Calu3 (cell line): ENCODE data around the gene XPR1. TPM values are rescaled to one million over a fixed set of nuclear protein-coding genes. Genes with fewer than 3 reads are reported as not detected.

ENCODE experiments used
- BruUV-seq: library from RNA; stranded (reverse); fragments of 400-500 nt; replicated peaks from 2 replicates; lab custom pipeline; 2021; lab: Mats Ljungman, UMichigan
- CTCF ChIA-PET: fragments of 300-600 bp; sonication (Branson Sonifier 250); formaldehyde crosslinking; loops from one replicate; lab custom pipeline; 2022; ENCODE audit warnings: antibody characterized with exemption; lab: Charles Lee
- DNase-seq: peaks from one replicate; pipeline ENCODE4 v3.0.0; 2022
- H3K27ac Mint-ChIP-seq: one replicate; pipeline ENCODE4 v1.8.0; 2022; ENCODE audit warnings: mixed read lengths; ENCODE audit not compliant: unreplicated experiment
- H3K27me3 Mint-ChIP-seq: one replicate; pipeline ENCODE4 v1.8.0; 2022; ENCODE audit warnings: mixed read lengths; ENCODE audit not compliant: unreplicated experiment
- H3K36me3 Mint-ChIP-seq: one replicate; pipeline ENCODE4 v1.8.0; 2022; ENCODE audit warnings: mild to moderate bottlenecking, moderate library complexity, mixed read lengths; ENCODE audit not compliant: insufficient read depth, unreplicated experiment
- H3K4me1 Mint-ChIP-seq: one replicate; pipeline ENCODE4 v1.8.0; 2022; ENCODE audit warnings: mild to moderate bottlenecking, low read depth, mixed read lengths; ENCODE audit not compliant: unreplicated experiment
- H3K4me3 Mint-ChIP-seq: one replicate; pipeline ENCODE4 v1.8.0; 2022; ENCODE audit warnings: mild to moderate bottlenecking, low read depth, moderate library complexity, mixed read lengths; ENCODE audit not compliant: unreplicated experiment
- H3K9me3 Mint-ChIP-seq: one replicate; pipeline ENCODE4 v1.8.0; 2022; ENCODE audit warnings: low read depth, mixed read lengths; ENCODE audit not compliant: unreplicated experiment
- intact Hi-C: fragments of 100-400 bp; cut with micrococcal nuclease; formaldehyde crosslinking; loops from one replicate; pipeline ENCODE4 v1.10.0; 2022; ENCODE audit not compliant: unreplicated experiment
- total RNA-seq: library from RNA; stranded (reverse); gene quantifications from 2 replicates; pipeline ENCODE4 v1.2.3, GENCODE V29; 2022
- TF ChIP-seq, protein P1 (sequence below): fragments of 200-600 bp; IDR thresholded peaks from one replicate; pipeline ENCODE4 v1.8.0; 2022; ENCODE audit warnings: antibody characterized with exemption; ENCODE audit not compliant: unreplicated experiment

XPR1 gene
- total RNA-seq, 1 experiment from 2014 or later: 44.5 TPM

DNA sequence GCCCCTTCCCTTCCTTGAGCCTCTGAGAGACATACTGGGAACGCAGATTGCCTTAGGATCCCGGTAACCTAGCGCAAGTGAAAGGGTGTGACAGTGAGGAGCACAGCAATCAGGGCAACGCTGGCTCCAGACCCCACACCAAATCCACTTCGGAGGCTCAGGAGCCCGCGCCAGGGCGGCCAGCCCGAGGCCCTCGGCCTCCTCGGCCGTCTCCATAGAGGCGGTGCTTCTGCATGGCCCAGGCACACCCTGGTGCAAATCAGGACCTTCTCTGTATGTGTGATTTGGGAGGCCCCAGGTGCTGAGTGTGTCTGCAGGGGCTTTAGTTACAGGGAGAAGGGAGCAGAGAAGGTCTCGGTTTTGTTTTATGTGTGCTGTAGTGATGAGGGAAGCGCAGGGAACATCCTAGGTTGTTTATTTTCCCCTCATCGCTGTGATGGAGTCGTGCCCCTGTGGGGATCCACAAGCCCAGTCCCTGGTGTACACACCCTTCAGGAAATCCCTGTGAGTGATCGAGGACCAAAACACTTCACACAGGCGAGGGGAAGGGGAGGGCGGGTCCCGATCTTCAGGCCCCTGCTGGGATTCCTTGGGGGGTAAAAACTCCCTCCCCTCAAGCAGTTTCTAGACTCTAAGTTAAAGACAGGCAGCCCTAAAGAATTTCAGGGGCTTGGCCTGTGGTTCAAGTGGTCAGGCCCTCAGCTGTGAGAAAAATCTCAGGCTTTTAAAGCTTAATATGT lies 290.2 kb downstream of the XPR1 start:
- Mint-ChIP-seq H3K9me3 (no peaks in the 10 kb centered on the region), H3K36me3 (no peaks in the 10 kb centered on the region), H3K4me3 (no peak overlapping the region), H3K27me3 (peaks cover 42% of the 10 kb centered on the region), H3K27ac (no peak overlapping the region), H3K4me1 (no peaks in the 10 kb centered on the region)
- BruUV-seq: no TSS peak
- TF ChIP-seq, protein P1, sequence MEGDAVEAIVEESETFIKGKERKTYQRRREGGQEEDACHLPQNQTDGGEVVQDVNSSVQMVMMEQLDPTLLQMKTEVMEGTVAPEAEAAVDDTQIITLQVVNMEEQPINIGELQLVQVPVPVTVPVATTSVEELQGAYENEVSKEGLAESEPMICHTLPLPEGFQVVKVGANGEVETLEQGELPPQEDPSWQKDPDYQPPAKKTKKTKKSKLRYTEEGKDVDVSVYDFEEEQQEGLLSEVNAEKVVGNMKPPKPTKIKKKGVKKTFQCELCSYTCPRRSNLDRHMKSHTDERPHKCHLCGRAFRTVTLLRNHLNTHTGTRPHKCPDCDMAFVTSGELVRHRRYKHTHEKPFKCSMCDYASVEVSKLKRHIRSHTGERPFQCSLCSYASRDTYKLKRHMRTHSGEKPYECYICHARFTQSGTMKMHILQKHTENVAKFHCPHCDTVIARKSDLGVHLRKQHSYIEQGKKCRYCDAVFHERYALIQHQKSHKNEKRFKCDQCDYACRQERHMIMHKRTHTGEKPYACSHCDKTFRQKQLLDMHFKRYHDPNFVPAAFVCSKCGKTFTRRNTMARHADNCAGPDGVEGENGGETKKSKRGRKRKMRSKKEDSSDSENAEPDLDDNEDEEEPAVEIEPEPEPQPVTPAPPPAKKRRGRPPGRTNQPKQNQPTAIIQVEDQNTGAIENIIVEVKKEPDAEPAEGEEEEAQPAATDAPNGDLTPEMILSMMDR: no peak
- intact Hi-C loops: no loop called here
- no peak for DNase-seq
- CTCF ChIA-PET: no interaction called here

DNA sequence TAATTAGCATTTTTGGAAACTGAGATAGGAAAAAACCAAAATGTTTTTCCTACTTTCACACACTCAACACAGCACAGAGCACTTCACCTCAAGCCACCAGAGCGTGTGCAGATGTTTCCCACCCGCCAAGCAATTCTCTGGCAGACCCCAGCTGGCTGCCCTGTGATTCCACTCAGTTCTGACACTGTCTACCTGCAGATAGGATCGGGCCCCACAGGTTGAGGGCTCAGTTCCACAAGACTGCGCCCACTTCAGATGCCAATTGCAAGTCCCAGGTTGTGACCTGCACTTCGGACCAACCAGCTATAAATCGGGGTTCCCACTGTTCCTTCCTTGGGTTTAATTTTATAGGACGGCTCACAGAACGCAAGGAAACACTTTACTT lies 290.8 kb downstream of the XPR1 start:
- H3K9me3 Mint-ChIP-seq: no peaks in the 10 kb centered on the region

DNA sequence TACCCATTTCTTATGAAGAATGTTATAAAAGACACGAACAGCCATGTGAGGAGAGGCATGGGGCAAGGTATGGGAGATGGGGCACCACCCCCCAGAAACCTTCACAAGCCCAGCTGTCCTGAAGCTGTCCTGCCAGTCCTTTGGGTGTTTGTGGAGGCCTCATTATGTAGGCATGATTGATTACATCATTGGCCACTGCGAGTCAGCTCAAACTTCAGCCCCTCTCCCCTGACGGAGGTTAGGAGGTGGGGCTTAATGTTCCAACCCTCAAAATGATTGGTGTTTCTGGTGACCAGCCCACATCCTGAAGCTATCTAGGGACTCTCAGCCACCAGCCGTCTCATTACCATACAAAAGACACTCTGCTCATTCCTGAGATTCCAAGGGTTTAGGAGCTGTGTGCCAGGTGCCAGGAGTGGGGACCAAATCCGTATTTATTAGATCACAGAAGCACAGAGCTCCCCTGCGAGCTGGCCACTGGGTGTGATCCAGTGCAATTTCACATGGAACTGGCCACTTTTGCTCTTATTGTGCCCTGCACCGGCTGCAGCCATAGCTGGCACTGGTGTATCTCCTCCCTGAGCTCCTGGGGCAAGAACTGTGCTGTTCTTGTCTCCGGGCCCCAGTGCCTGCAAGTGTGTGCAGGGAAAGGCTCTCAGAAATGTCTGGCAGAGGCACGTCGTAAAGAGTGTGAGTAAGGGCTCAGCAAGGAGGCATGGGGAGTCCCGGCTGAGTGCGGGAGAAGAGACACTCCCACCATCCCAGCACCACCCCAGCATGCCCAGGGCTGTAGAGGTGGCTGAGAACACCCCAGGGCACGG lies 291.4 kb downstream of the XPR1 start:
- BruUV-seq: no TSS peak
- Mint-ChIP-seq H3K36me3 (no peaks in the 10 kb centered on the region), H3K4me3 (no peak overlapping the region), H3K4me1 (no peaks in the 10 kb centered on the region), H3K27me3 (peaks cover 32% of the 10 kb centered on the region), H3K9me3 (no peaks in the 10 kb centered on the region), H3K27ac (no peak overlapping the region)
- CTCF ChIA-PET: no interaction called here
- no peak for DNase-seq
- TF ChIP-seq, protein P1: no peak
- intact Hi-C loops: no loop called here

More for the DNA sequence above, 290.8 kb downstream of the XPR1 start:
- Mint-ChIP-seq H3K4me3 (no peak overlapping the region), H3K36me3 (no peaks in the 10 kb centered on the region), H3K4me1 (no peaks in the 10 kb centered on the region), H3K27ac (no peak overlapping the region), H3K27me3 (peaks cover 36% of the 10 kb centered on the region)
- CTCF ChIA-PET: no interaction called here
- intact Hi-C loops: no loop called here
- BruUV-seq: no TSS peak
- TF ChIP-seq, protein P1: no peak
- DNase-seq: no peak

DNA sequence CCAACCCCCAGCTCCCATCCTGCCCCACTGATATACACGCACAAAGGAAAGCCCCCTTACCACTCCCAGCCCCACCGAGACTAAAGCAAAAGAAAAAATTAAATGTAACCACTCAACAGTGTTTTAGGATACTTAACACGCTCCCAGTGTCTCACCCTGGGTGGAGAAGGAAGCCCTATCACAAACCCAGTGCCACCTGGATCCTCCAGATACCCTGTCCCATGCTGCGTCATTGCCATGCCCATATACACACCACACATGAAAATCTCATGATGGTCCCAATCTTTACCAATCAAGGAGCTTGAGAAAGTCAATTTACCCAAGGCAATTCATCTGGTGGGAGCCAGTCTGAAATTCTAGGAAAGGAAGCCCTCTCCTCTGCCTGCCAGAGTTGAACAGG lies 292.1 kb downstream of the XPR1 start:
- BruUV-seq: no TSS peak
- DNase-seq: no peak
- Mint-ChIP-seq H3K27me3 (peaks cover 32% of the 10 kb centered on the region), H3K4me1 (no peaks in the 10 kb centered on the region), H3K4me3 (no peak overlapping the region), H3K36me3 (no peaks in the 10 kb centered on the region), H3K9me3 (no peaks in the 10 kb centered on the region), H3K27ac (no peak overlapping the region)
- TF ChIP-seq, protein P1: no peak
- intact Hi-C loops: no loop called here
- CTCF ChIA-PET: interaction anchor here (1.5 kb wide), 1 partner anchor 42 kb away, joined by 4 read pairs; no protein-coding TSS in a partner anchor
